PC-3 (cell line): ENCODE data around the gene COL27A1. TPM values are rescaled to one million over a fixed set of nuclear protein-coding genes. Genes with fewer than 3 reads are reported as not detected.

Source experiments
- ATAC-seq: fragments of 200-7000 bp; cut with Tn5 transposase; 2 replicates; pipeline ENCODE4 v1.9.1; 2020; ENCODE audit warnings: mild to moderate bottlenecking, moderate library complexity
- BruUV-seq: library from RNA; stranded (reverse); fragments of 400-500 nt; replicated peaks from 2 replicates; lab custom pipeline; 2021; lab: Mats Ljungman, UMichigan
- CTCF ChIA-PET: fragments of 300-600 bp; sonication (Branson Sonifier 250); formaldehyde crosslinking; loops from one replicate; lab custom pipeline; 2022; ENCODE audit warnings: antibody characterized with exemption; lab: Charles Lee
- POLR2A ChIA-PET: fragments of 300-600 bp; sonication (Branson Sonifier 250); formaldehyde crosslinking; loops from one replicate; lab custom pipeline; 2022; ENCODE audit warnings: antibody characterized with exemption; ENCODE audit not compliant: unreplicated experiment; lab: Charles Lee
- DNase-seq: peaks from one replicate; pipeline ENCODE4 v3.0.0-alpha.2; 2015
- H2AFZ ChIP-seq: fragments of 300-600 bp; sonication (generic); 2 replicates; pipeline ENCODE4 v1.6.0; 2016; ENCODE audit warnings: antibody characterized with exemption, low read length
- H3F3A ChIP-seq: fragments of 300-600 bp; sonication (generic); one replicate; pipeline ENCODE4 v1.6.0; 2017; ENCODE audit warnings: antibody characterized with exemption, low read length, control low read depth, mild to moderate bottlenecking; ENCODE audit not compliant: unreplicated experiment
- H3K27ac ChIP-seq: fragments of 300-600 bp; sonication (generic); 2 replicates; pipeline ENCODE4 v1.5.1; 2016; ENCODE audit warnings: mild to moderate bottlenecking, low read length
- H3K27me3 ChIP-seq: fragments of 300-600 bp; sonication (generic); 2 replicates; pipeline ENCODE4 v1.6.1; 2016; ENCODE audit warnings: low read length, mixed read lengths
- H3K36me3 ChIP-seq: fragments of 300-600 bp; sonication (generic); 2 replicates; pipeline ENCODE4 v1.6.1; 2016; ENCODE audit warnings: low read depth, mixed run types, low read length, mixed read lengths
- H3K4me1 ChIP-seq: fragments of 300-600 bp; sonication (generic); 2 replicates; pipeline ENCODE4 v1.5.1; 2016; ENCODE audit warnings: low read length; ENCODE audit not compliant: insufficient read depth
- H3K4me2 ChIP-seq: fragments of 300-600 bp; sonication (generic); 2 replicates; pipeline ENCODE4 v1.6.0; 2016; ENCODE audit warnings: low read length
- H3K4me3 ChIP-seq: fragments of 300-600 bp; sonication (generic); 2 replicates; pipeline ENCODE4 v1.5.1; 2016; ENCODE audit warnings: mild to moderate bottlenecking, low read length, mixed read lengths
- H3K79me2 ChIP-seq: fragments of 300-600 bp; sonication (generic); 2 replicates; pipeline ENCODE4 v1.6.1; 2017; ENCODE audit warnings: low read length, mixed read lengths
- H3K9ac ChIP-seq: fragments of 300-600 bp; sonication (generic); 2 replicates; pipeline ENCODE4 v1.6.0; 2016; ENCODE audit warnings: mild to moderate bottlenecking, low read length
- H3K9me2 ChIP-seq: fragments of 300-600 bp; sonication (generic); replicated peaks from 2 replicates; pipeline ENCODE4 v1.6.1; 2016; ENCODE audit warnings: mixed run types, low read length, mixed read lengths
- H3K9me3 ChIP-seq: fragments of 300-600 bp; sonication (generic); 2 replicates; pipeline ENCODE4 v1.6.1; 2016; ENCODE audit warnings: low read length, mixed read lengths
- H4K20me1 ChIP-seq: fragments of 300-600 bp; sonication (generic); 2 replicates; pipeline ENCODE4 v1.6.1; 2016; ENCODE audit warnings: low read length, mixed read lengths
- EZH2 ChIP-seq: fragments of 300-600 bp; sonication (generic); IDR thresholded peaks from one replicate; pipeline ENCODE4 v1.6.1; 2017; ENCODE audit warnings: antibody characterized with exemption, mild to moderate bottlenecking, low read length; ENCODE audit not compliant: unreplicated experiment
- EZH2phosphoT487 ChIP-seq: fragments of 300-600 bp; sonication (generic); IDR thresholded peaks from 2 replicates; pipeline ENCODE4 v1.6.1; 2018; ENCODE audit warnings: mild to moderate bottlenecking, antibody characterized with exemption, low read length, borderline replicate concordance
- intact Hi-C: fragments of 100-400 bp; cut with micrococcal nuclease; formaldehyde crosslinking; loops from 2 replicates; pipeline ENCODE4 v1.9.0; 2023
- total RNA-seq: library from RNA; depleted of rRNA; stranded (reverse); fragments of >200 nt; gene quantifications from 2 replicates; pipeline ENCODE4 v1.2.3, GENCODE V29; 2014
- TF ChIP-seq, protein P1 (sequence below): fragments of 300-600 bp; sonication (generic); conservative IDR thresholded peaks from 2 replicates; pipeline ENCODE4 v1.5.1; 2017; ENCODE audit warnings: antibody characterized with exemption, low read depth, mild to moderate bottlenecking, low read length

COL27A1 gene
- total RNA-seq, 1 experiment from 2014 or later, result 4.3 TPM

GRCh38 chr9:114278356-114278755, 123.0 kb downstream of the COL27A1 start:
- H3K4me1 ChIP-seq, result peaks cover 34% of the 10 kb centered on the region
- no peak overlapping the region for H3K4me3 ChIP-seq
- CTCF ChIA-PET, result no interaction called here
- H3K9me3 ChIP-seq, result no peaks in the 10 kb centered on the region
- POLR2A ChIA-PET, result no interaction called here
- H2AFZ ChIP-seq, result no peak overlapping the region
- intact Hi-C loops, result loop anchor here (5.0 kb wide), 1 partner anchor 171 kb away; no protein-coding TSS in a partner anchor
- no peaks in the 10 kb centered on the region for H3K79me2 ChIP-seq
- ATAC-seq, result no peak
- H4K20me1 ChIP-seq, result no peaks in the 10 kb centered on the region
- no peaks in the 10 kb centered on the region for H3F3A ChIP-seq
- no peak for DNase-seq
- peak overlapping the region; percentile 63 for H3K27ac ChIP-seq
- H3K27me3 ChIP-seq, result no peaks in the 10 kb centered on the region
- TF ChIP-seq EZH2 (no peak), EZH2phosphoT487 (no peak)
- TF ChIP-seq, protein P1, sequence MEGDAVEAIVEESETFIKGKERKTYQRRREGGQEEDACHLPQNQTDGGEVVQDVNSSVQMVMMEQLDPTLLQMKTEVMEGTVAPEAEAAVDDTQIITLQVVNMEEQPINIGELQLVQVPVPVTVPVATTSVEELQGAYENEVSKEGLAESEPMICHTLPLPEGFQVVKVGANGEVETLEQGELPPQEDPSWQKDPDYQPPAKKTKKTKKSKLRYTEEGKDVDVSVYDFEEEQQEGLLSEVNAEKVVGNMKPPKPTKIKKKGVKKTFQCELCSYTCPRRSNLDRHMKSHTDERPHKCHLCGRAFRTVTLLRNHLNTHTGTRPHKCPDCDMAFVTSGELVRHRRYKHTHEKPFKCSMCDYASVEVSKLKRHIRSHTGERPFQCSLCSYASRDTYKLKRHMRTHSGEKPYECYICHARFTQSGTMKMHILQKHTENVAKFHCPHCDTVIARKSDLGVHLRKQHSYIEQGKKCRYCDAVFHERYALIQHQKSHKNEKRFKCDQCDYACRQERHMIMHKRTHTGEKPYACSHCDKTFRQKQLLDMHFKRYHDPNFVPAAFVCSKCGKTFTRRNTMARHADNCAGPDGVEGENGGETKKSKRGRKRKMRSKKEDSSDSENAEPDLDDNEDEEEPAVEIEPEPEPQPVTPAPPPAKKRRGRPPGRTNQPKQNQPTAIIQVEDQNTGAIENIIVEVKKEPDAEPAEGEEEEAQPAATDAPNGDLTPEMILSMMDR, result no peak
- H3K4me2 ChIP-seq, result no peak overlapping the region
- H3K9ac ChIP-seq, result no peak overlapping the region
- no TSS peak for BruUV-seq
- H3K9me2 ChIP-seq, result no peaks in the 10 kb centered on the region
- H3K36me3 ChIP-seq, result no peaks in the 10 kb centered on the region

DNA sequence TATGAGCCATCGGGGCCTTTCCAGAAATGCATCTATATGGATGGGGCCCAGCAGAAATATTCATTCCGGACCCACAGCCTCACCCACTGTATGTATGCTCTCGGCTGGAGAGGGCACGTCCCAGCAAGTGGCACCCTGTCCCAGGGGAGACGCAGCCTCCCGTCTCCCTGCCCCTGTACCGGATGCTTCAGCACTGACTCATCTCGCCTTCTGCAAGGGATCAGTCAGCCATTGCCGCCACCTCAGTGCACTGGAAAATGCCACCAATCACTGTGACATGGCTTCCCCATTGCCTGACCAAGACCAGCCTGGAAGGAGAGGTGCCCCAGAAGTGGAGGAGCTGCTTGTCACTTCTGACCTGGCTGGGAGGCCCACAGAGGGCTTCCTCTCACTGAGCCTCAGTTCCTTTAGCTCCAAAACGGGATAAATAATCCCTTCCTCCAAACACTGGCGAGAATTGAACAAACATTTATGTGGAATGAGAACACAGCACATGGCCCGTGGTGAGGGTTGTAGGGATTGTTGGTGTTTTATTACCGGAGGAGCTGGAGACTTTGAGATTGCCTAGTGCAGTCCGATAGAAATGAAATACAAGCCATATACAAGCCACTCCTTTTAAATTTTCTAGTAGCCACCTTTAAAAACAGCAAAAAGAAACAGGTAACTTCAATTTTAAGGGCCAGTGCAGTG, 123.7 kb downstream of the COL27A1 start:
- Histone ChIP-seq H3K79me2 (no peaks in the 10 kb centered on the region), H3F3A (no peaks in the 10 kb centered on the region), H3K9me2 (no peaks in the 10 kb centered on the region), H3K4me2 (peak overlapping the region; percentile 19; the same call in 1 of the 2 replicates), H3K27me3 (no peaks in the 10 kb centered on the region), H3K9me3 (no peaks in the 10 kb centered on the region), H4K20me1 (no peaks in the 10 kb centered on the region), H2AFZ (0 out of 2 replicates have a peak overlapping the region, but pooled peaks have one; percentile 28), H3K9ac (peak overlapping the region; percentile 12; the same call in 1 of the 2 replicates), H3K4me1 (peaks cover 34% of the 10 kb centered on the region), H3K4me3 (no peak overlapping the region), H3K27ac (peak overlapping the region; percentile 63), H3K36me3 (no peaks in the 10 kb centered on the region)
- ATAC-seq (peak; percentile 76), DNase-seq (peak; percentile 62)
- TF ChIP-seq, protein P1, result no peak
- TF ChIP-seq EZH2 (no peak), EZH2phosphoT487 (no peak)
- intact Hi-C loops, result loop anchor here (5.0 kb wide), 1 partner anchor 172 kb away; no protein-coding TSS in a partner anchor
- POLR2A ChIA-PET, result no interaction called here
- no TSS peak for BruUV-seq
- CTCF ChIA-PET, result no interaction called here

DNA sequence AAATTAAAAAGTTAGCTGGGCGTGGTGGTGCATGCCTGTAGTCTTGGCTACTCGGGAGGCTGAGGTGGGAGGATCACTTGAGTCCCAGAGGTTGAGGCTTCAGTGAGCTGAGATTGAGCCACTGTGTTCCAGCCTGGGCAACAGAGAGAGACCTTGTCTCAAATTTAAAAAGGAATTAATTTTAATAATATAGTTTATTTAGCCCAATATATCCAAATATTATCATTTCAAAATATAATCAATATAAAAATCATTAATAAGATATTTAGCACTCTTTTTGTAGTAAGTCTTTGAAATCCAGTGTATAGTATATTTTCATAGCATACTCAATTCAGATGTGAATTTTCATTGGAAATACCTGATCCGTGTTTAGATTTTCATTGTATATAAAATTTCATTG, 124.4 kb downstream of the COL27A1 start:
- H3K36me3 ChIP-seq, result no peaks in the 10 kb centered on the region
- BruUV-seq, result no TSS peak
- H3K79me2 ChIP-seq, result no peaks in the 10 kb centered on the region
- TF ChIP-seq EZH2, result no peak
- no peak for TF ChIP-seq EZH2phosphoT487
- TF ChIP-seq, protein P1, result no peak
- peaks cover 34% of the 10 kb centered on the region for H3K4me1 ChIP-seq
- H3K27ac ChIP-seq, result peak overlapping the region; percentile 63
- no peak overlapping the region for H3K4me2 ChIP-seq
- DNase-seq (no peak), ATAC-seq (no peak)
- H3K4me3 ChIP-seq, result no peak overlapping the region
- H2AFZ ChIP-seq, result no peak overlapping the region
- no peaks in the 10 kb centered on the region for H4K20me1 ChIP-seq
- H3K9me2 ChIP-seq, result no peaks in the 10 kb centered on the region
- POLR2A ChIA-PET, result no interaction called here
- CTCF ChIA-PET, result no interaction called here
- H3K27me3 ChIP-seq, result no peaks in the 10 kb centered on the region
- H3K9me3 ChIP-seq, result no peaks in the 10 kb centered on the region
- H3F3A ChIP-seq, result no peaks in the 10 kb centered on the region
- intact Hi-C loops, result loop anchor here (5.0 kb wide), 1 partner anchor 172 kb away; no protein-coding TSS in a partner anchor
- H3K9ac ChIP-seq, result no peak overlapping the region
